Endothelial cell of umbilical vein (primary cell): Measurements from ENCODE around the gene HAUS6. TPM values are rescaled to one million over a fixed set of nuclear protein-coding genes. Genes with fewer than 3 reads are reported as not detected.

Experiments used
- BruUV-seq: library from RNA; stranded (reverse); fragments of 400-500 nt; replicated peaks from 2 replicates; lab custom pipeline; 2021; lab: Mats Ljungman, UMichigan
- CTCF ChIA-PET: fragments of 300-600, 350-600 bp; sonication (Branson Sonifier 250); formaldehyde crosslinking; loops from one replicate; lab custom pipeline; 2021; ENCODE audit warnings: antibody characterized with exemption, inconsistent platforms; lab: Charles Lee
- POLR2A ChIA-PET: fragments of 300-600, 350-600 bp; sonication (Branson Sonifier 250); formaldehyde crosslinking; loops from one replicate; lab custom pipeline; 2021; ENCODE audit warnings: antibody characterized with exemption, inconsistent platforms; lab: Charles Lee
- DNase-seq: peaks from one replicate; pipeline ENCODE4 v3.0.0-alpha.2; 2011; ENCODE audit warnings: low read depth, low spot score
- FAIRE-seq: peaks from 2 replicates; lab custom pipeline; 2011; peaks lifted over from hg19 to GRCh38; lab: Jason Lieb, UNC
- H2AFZ ChIP-seq: 2 replicates; pipeline ENCODE4 v1.6.0; 2012; ENCODE audit warnings: low read depth, low read length, control low read depth, inconsistent platforms
- H3K27ac ChIP-seq: 2 replicates; pipeline ENCODE4 v1.5.1; 2011; ENCODE audit warnings: low read depth, mild to moderate bottlenecking, control low read depth, low read length, moderate library complexity; ENCODE audit not compliant: insufficient read depth
- H3K27me3 ChIP-seq, 2 experiments: 2 replicates each; pipeline versions ENCODE4 v1.6.0 to v1.6.1; 2011; ENCODE audit warnings: low read length in 2 of 2, mixed read lengths in 1 of 2; ENCODE audit not compliant: control insufficient read depth in 2 of 2, insufficient read depth in 2 of 2
- H3K36me3 ChIP-seq, 2 experiments: 2 replicates in 1 of 2; 3 replicates in 1 of 2; pipeline ENCODE4 v1.5.1; 2011; ENCODE audit warnings: low read length in 2 of 2, mild to moderate bottlenecking in 1 of 2, moderate library complexity in 1 of 2; ENCODE audit not compliant: control insufficient read depth in 2 of 2, insufficient read depth in 2 of 2; ENCODE audit errors: extremely low read depth in 1 of 2
- H3K4me1 ChIP-seq: 3 replicates; pipeline ENCODE4 v1.5.1; 2011; ENCODE audit warnings: mild to moderate bottlenecking, low read length; ENCODE audit not compliant: control insufficient read depth, insufficient read depth; ENCODE audit errors: extremely low read depth
- H3K4me2 ChIP-seq: 2 replicates; pipeline ENCODE4 v1.6.1; 2011; ENCODE audit warnings: low read length, control low read depth, mixed read lengths; ENCODE audit not compliant: insufficient read depth
- H3K4me3 ChIP-seq, 3 experiments: fragments of 200-600 bp in 1 of 3; sonication (generic), shearing (Covaris generic) in 1 of 3; replicated peaks in 1 of 3; 2 replicates each; pipeline ENCODE4 v1.5.1; 2011 to 2016; ENCODE audit warnings: control low read depth in 3 of 3, low read length in 3 of 3, mild to moderate bottlenecking in 2 of 3, inconsistent platforms in 1 of 3, low read depth in 1 of 3, moderate library complexity in 1 of 3; ENCODE audit not compliant: insufficient read depth in 1 of 3
- H3K79me2 ChIP-seq: 2 replicates; pipeline ENCODE4 v1.6.0; 2012; ENCODE audit warnings: low read length, inconsistent platforms; ENCODE audit not compliant: control insufficient read depth, insufficient read depth
- H3K9ac ChIP-seq: replicated peaks from 2 replicates; pipeline ENCODE3; 2011; ENCODE audit warnings: low read length, control low read depth; ENCODE audit not compliant: insufficient read depth; ENCODE audit errors: extremely low read depth
- H3K9me1 ChIP-seq: replicated peaks from 3 replicates; pipeline ENCODE4 v1.6.0; 2011; ENCODE audit warnings: mild to moderate bottlenecking, low read length; ENCODE audit not compliant: control insufficient read depth, insufficient read depth; ENCODE audit errors: extremely low read depth
- H3K9me3 ChIP-seq: replicated peaks from 2 replicates; pipeline ENCODE4 v1.5.1; 2012; ENCODE audit warnings: low read length, inconsistent platforms; ENCODE audit not compliant: control insufficient read depth, insufficient read depth
- H4K20me1 ChIP-seq: replicated peaks from 2 replicates; pipeline ENCODE3; 2011; ENCODE audit warnings: mild to moderate bottlenecking, low read length; ENCODE audit not compliant: control insufficient read depth, insufficient read depth; ENCODE audit errors: extremely low read depth
- FOS ChIP-seq: IDR thresholded peaks from 2 replicates; pipeline ENCODE4 v1.6.1; 2011; ENCODE audit warnings: mild to moderate bottlenecking, low read length, moderate library complexity, borderline replicate concordance; ENCODE audit not compliant: insufficient read depth
- GATA2 ChIP-seq: IDR thresholded peaks from 2 replicates; pipeline ENCODE4 v1.7.0; 2011; ENCODE audit warnings: low read depth, mild to moderate bottlenecking, moderate library complexity, mixed read lengths, low read length; ENCODE audit not compliant: insufficient read length, insufficient read depth
- MAX ChIP-seq: IDR thresholded peaks from 2 replicates; pipeline ENCODE4 v1.6.1; 2011; ENCODE audit not compliant: insufficient read depth, insufficient read length
- POLR2A ChIP-seq: IDR thresholded peaks from 2 replicates; pipeline ENCODE4 v1.6.1; 2012; ENCODE audit warnings: low read depth, mild to moderate bottlenecking, control low read depth, low read length
- POLR2AphosphoS5 ChIP-seq: IDR thresholded peaks from 2 replicates; pipeline ENCODE4 v1.6.1; 2012; ENCODE audit warnings: low read depth, mild to moderate bottlenecking, control low read depth, low read length, moderate library complexity; ENCODE audit not compliant: insufficient read depth
- dilution Hi-C: fragments of 300-500 bp; cut with MboI; formaldehyde crosslinking; loops from one replicate; pipeline ENCODE4 v1.15.0; 2019; ENCODE audit warnings: low sequenced_read_pairs; ENCODE audit not compliant: extremely low pct_ligation_motif_present
- intact Hi-C: fragments of 100-400 bp; cut with micrococcal nuclease; formaldehyde crosslinking; loops from one replicate; pipeline ENCODE4 v1.10.0; 2022
- polyA plus RNA-seq, 4 experiments: library from polyadenylated mRNA; depleted of rRNA in 3 of 4; stranded (reverse) in 3 of 4; unstranded in 1 of 4; fragments of >200 nt; gene quantifications; 2 replicates each; pipeline versions ENCODE4 v1.2.1 to v1.2.3, GENCODE V29; 2011 to 2012; ENCODE audit warnings: missing spikeins in 1 of 4
- total RNA-seq: library from RNA; stranded (reverse); gene quantifications from 2 replicates; pipeline ENCODE4 v1.2.3, GENCODE V29; 2021
- TF ChIP-seq, protein P1 (sequence below), 2 donors: IDR thresholded peaks; 1 replicate in 1 of 2; 2 replicates in 1 of 2; pipeline ENCODE4 v1.5.1; 2011; ENCODE audit warnings: low read length in 2 of 2, mild to moderate bottlenecking in 2 of 2, moderate library complexity in 2 of 2, control low read depth in 1 of 2, inconsistent platforms in 1 of 2, low read depth in 1 of 2; ENCODE audit not compliant: insufficient read depth in 1 of 2; ENCODE audit errors: extremely low read depth in 1 of 2

HAUS6 gene
- total and polyA plus RNA-seq, 2 donors (not counting 3 experiments of a cell fraction or from before 2014, with no cell fraction given), result 4.5 to 19.6 TPM

- H3K36me3 ChIP-seq, result peaks cover 1 to 9% of the 10 kb centered on the region in 2 experiments
- intact Hi-C loops, result loop anchor here (1.0 kb wide), 2 partner anchors 89 to 372 kb away; no protein-coding TSS in a partner anchor
These were observed 17.4 kb downstream of the HAUS6 start for GRCh38 chr9:19085295-19085694.

More at GRCh38 chr9:19085295-19085694, 17.4 kb downstream of the HAUS6 start:
- H3K4me2 ChIP-seq, result no peak overlapping the region
- ChIA-PET CTCF (interaction anchor here (1.0 to 3.9 kb wide), 7 partner anchors 9 to 372 kb away, joined by 3 to 40 read pairs (median 4); no protein-coding TSS in a partner anchor), POLR2A (interaction anchor here (0.5 kb wide), 1 partner anchor 11 kb away, joined by 9 read pairs; no protein-coding TSS in a partner anchor)
- FAIRE-seq (peak; percentile 55), DNase-seq (peak; percentile 19)
- H3K79me2 ChIP-seq, result no peaks in the 10 kb centered on the region
- no peaks in the 10 kb centered on the region for H3K4me1 ChIP-seq
- dilution Hi-C loops, result no loop called here
- H3K9me3 ChIP-seq, result no peaks in the 10 kb centered on the region
- H3K27ac ChIP-seq, result no peak overlapping the region
- TF ChIP-seq, protein P1, sequence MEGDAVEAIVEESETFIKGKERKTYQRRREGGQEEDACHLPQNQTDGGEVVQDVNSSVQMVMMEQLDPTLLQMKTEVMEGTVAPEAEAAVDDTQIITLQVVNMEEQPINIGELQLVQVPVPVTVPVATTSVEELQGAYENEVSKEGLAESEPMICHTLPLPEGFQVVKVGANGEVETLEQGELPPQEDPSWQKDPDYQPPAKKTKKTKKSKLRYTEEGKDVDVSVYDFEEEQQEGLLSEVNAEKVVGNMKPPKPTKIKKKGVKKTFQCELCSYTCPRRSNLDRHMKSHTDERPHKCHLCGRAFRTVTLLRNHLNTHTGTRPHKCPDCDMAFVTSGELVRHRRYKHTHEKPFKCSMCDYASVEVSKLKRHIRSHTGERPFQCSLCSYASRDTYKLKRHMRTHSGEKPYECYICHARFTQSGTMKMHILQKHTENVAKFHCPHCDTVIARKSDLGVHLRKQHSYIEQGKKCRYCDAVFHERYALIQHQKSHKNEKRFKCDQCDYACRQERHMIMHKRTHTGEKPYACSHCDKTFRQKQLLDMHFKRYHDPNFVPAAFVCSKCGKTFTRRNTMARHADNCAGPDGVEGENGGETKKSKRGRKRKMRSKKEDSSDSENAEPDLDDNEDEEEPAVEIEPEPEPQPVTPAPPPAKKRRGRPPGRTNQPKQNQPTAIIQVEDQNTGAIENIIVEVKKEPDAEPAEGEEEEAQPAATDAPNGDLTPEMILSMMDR (IDR thresholded peaks at IDR 0.05; ENCODE audit: extremely low read depth in 1 of 2, insufficient read depth in 1 of 2, low read depth in 1 of 2, low read length in 2 of 2), result peak in 1 of 2 donors; percentile 13
- no peak for TF ChIP-seq GATA2
- no peak for TF ChIP-seq FOS
- no peak for TF ChIP-seq MAX
- no peak for TF ChIP-seq POLR2A
- TF ChIP-seq POLR2AphosphoS5, result no peak
- no TSS peak for BruUV-seq
- H3K27me3 ChIP-seq, result no peaks in the 10 kb centered on the region
- H4K20me1 ChIP-seq, result no peaks in the 10 kb centered on the region
- no peak overlapping the region for H3K9ac ChIP-seq
- no peak overlapping the region for H2AFZ ChIP-seq
- no peak overlapping the region for H3K4me3 ChIP-seq
- H3K9me1 ChIP-seq, result no peaks in the 10 kb centered on the region
